ENCODE measurements around the gene FAM219B.

DNA sequence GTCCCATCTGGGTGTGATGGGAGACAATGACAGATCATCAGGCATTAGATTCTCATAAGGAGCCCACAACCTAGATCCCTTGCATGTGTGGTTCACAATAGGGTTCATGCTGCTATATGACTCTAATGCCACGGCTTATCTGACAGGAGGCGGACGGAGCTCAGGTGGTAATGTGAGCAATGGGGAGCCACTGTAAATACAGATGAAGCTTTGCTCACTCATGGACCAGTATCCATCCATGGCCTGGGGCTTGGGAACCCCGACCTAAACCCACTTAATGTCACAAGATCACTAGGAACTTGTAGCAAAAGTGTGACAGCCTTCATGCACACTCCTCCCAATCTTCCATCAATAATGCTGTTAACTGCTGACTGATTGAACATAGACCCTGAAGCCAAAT lies 2.0 kb upstream of the FAM219B start:
- TF ChIP-seq, protein P1, sequence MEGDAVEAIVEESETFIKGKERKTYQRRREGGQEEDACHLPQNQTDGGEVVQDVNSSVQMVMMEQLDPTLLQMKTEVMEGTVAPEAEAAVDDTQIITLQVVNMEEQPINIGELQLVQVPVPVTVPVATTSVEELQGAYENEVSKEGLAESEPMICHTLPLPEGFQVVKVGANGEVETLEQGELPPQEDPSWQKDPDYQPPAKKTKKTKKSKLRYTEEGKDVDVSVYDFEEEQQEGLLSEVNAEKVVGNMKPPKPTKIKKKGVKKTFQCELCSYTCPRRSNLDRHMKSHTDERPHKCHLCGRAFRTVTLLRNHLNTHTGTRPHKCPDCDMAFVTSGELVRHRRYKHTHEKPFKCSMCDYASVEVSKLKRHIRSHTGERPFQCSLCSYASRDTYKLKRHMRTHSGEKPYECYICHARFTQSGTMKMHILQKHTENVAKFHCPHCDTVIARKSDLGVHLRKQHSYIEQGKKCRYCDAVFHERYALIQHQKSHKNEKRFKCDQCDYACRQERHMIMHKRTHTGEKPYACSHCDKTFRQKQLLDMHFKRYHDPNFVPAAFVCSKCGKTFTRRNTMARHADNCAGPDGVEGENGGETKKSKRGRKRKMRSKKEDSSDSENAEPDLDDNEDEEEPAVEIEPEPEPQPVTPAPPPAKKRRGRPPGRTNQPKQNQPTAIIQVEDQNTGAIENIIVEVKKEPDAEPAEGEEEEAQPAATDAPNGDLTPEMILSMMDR (IDR thresholded peaks at IDR 0.05): no peak
- TF ChIP-seq POLR2A (IDR thresholded peaks at IDR 0.05; ENCODE audit: low read depth) (no peak), POLR2AphosphoS5 (IDR thresholded peaks at IDR 0.05) (no peak)

All from esophagus muscularis mucosa (tissue), 3 donors.